Fibroblast of upper back skin (primary cell): ENCODE results near the gene SF3B1.
"Not testable (repeated sequence)": the region's sequence is repeated elsewhere in the genome, so short reads cannot be mapped to it uniquely, and the experiment has no call there.

Experiments
- DNase-seq: peaks from one replicate; pipeline ENCODE4 v3.0.0-alpha.2; 2013

Gene SF3B1, protein sequence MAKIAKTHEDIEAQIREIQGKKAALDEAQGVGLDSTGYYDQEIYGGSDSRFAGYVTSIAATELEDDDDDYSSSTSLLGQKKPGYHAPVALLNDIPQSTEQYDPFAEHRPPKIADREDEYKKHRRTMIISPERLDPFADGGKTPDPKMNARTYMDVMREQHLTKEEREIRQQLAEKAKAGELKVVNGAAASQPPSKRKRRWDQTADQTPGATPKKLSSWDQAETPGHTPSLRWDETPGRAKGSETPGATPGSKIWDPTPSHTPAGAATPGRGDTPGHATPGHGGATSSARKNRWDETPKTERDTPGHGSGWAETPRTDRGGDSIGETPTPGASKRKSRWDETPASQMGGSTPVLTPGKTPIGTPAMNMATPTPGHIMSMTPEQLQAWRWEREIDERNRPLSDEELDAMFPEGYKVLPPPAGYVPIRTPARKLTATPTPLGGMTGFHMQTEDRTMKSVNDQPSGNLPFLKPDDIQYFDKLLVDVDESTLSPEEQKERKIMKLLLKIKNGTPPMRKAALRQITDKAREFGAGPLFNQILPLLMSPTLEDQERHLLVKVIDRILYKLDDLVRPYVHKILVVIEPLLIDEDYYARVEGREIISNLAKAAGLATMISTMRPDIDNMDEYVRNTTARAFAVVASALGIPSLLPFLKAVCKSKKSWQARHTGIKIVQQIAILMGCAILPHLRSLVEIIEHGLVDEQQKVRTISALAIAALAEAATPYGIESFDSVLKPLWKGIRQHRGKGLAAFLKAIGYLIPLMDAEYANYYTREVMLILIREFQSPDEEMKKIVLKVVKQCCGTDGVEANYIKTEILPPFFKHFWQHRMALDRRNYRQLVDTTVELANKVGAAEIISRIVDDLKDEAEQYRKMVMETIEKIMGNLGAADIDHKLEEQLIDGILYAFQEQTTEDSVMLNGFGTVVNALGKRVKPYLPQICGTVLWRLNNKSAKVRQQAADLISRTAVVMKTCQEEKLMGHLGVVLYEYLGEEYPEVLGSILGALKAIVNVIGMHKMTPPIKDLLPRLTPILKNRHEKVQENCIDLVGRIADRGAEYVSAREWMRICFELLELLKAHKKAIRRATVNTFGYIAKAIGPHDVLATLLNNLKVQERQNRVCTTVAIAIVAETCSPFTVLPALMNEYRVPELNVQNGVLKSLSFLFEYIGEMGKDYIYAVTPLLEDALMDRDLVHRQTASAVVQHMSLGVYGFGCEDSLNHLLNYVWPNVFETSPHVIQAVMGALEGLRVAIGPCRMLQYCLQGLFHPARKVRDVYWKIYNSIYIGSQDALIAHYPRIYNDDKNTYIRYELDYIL

DNA sequence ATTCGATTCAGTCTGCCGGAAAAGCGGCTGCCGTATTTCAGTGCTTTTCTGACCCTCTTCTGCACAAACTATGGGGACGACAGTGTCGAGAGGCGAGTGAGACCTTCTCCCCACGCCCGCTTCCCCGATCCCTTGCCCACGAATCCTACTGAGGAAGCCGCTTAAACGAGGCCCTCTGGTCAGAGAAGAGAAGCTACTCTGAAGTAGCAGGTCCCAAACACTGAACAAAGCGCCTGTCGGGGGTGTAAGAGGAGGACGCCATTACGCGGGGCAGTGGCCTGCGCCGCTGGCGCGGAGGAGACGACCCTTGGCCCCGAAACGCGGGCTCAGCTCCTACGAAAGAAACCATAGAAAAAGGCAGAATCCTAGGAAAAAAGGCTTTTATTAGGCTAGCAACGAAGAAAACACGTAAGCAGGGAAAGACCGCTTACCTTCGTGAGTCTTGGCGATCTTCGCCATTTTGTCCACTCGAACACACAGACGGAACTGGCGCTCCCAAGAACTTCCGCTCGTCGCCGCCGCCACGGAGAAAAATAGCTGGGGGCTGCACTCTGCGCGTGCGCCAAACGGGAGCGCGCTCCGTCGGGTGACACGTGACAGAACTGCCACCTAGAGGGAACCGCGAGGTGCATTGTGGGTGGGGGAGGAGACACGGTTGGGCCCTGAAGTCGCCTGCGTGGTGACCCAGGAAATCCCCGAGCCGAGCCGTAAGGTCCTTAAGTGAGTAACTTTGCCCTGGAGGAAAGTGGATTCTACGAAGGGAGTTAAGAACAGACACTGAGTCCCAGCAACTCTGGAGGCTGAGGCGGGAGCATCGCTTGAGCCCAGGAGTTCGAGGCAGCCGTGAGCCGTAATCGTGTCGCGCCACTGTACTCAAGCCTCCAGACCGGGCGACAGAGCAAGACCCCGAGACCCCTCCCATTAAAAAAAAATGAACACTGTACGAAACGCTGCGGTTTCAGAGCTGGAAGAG lies at the start of gene SF3B1:
TSS of gene SF3B1 (minus strand) at position 488 of the 973 bp plus-strand sequence. CDS start at position 459, 29 bp downstream.
- peak; percentile 97 for DNase-seq

DNA sequence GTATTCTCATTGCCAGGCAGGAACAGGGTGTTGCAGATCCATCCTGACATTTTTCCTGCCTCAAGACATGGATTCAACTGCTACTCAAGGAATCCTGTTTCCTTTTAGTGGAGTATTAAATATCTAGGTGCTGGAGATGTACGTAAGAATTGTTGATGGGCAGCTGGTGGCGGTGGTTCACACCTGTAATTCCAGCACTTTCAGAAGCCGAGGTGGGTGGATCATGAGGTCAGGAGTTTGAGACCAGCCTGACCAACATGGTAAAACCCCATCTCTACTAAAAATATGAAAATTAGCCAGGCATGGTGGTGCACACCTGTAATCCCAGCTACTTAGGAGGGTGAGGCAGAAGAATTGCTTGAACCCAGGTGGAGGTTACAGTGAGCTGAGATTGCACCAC lies 49.4 kb upstream of the SF3B1 start:
- not testable (repeated sequence) for DNase-seq

DNA sequence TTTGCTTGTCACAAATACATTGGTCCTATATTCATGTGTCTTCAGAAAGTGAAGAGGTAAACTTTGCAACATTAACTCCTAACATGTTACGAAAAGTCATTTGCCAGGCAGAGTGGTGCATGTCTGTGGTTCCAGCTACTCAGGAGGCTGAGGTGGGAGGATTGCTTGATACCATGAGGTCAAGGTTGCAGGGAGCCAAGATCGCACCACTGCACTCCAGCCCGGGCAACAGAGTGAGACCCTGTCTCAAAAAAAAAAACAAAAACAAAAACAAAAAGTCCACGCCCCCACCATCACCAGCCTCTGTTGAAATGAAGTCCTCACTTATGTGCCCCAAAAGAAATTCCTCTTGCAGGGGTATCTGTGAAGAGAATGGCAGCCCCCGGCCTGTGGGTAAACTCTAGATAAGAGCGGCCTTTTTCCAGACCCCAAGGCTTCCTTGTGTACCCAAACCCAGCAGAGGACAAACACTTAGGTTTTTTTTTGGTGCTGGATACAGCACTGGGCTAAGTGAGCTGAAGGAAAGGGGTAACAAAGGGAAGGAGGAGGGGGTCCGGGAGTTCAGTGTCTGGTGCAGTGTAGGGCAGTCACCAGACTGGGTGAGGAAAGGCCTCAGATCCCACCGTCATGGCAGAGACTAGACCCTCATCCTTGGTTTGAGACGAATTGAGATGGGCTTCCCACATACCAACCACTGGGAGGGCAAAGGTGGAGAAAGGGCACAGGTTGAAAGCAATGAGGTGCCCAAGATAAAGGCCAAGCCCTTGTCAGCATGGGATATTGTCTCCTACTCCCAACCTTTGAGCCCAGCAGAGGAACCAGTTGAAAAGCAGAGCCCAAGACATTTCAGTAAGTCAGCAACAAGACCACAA lies 45.6 kb upstream of the SF3B1 start:
- no peak for DNase-seq

DNA sequence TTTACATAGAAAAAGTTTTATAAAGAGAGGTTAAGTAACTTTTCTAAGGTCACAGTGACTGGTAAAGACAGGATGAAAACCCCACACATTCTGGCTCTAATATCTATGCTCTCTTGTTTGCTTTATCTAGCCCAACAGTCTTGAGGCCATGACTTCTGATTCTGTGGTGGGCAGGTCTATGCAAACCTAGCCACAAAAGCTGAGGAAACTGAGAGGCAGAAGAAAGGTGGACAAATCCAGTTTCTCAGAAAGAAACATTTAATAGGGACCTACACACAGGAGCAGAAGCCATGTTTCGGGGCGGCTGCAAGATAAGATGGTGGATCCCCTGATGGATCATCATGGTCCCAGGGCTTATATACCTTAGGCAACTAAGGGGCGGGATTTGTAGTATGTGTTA lies 43.0 kb upstream of the SF3B1 start:
- no peak for DNase-seq

DNA sequence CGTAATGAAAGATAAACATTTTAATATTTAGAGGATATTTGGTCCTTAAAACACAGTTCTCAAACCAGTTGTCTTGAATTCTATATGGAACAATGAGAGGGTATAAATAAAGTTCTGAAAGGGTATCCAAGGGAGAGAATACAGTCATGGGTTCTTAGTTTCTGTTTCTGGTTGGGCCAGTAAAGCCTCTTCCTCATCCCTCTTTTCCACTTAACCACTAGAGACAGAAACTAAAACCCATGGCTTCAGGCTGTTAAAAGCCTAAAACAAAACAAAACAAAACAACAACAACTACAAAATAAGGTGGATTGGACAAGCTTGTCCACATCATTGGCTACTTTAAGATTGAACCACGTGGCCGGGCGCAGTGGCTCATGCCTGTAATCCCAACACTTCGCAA lies 37.3 kb upstream of the SF3B1 start:
- DNase-seq: no peak

DNA sequence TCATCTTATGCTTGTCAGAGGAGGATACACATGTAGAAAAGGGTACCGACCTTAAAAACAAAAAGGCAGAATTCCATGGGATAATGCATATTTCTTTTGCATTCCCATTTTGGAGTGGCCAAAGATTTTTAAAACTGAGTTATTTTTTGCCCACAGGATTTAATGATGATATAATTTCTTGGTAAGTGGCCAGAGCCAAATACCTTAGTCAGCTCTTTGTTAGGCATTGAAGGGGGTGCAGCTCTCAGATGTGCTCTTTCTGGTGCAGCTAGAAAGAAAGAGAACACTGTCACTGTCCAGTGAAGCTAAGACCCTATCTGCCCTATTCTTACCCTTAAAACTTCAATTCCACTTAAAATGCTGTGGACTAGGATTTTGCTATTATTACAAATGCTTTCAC lies 29.3 kb upstream of the SF3B1 start:
- DNase-seq: peak; percentile 51

DNA sequence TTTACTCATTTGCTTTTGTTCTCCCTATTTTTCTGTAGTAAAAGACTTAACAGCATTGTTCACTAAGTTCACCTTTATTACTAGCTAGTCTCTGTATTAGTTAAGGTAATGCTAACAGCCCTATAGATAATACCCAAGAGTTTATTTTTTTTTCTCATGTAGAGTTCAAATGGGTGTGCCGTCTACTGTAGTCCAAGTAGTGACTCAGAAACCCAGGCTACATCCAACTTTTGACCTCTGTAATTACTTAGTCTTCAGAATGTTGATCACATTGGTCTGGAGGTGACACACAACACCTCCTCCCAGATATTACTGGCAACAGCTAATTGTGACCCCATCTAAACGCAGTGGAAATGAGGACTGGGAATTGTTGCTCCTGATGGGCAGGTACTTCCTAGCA lies 26.2 kb upstream of the SF3B1 start:
- no peak for DNase-seq

DNA sequence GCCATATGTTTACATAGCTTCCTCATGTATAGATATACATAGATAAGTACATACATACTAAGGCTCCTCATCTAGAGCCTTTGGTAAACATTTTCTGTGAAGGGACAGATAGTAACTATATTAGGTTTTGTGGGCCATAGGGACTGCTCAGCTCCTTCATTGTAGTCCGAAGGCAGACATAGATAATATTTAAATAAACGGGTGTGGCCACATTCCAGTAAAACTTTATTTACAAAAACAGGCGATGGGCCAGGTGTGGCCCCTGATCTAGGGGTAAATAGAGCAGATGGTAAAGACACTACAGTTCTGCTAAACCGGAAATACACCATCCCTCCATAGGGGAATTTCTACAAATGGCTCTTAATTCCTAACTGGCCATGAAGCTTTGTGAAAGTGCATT lies 25.8 kb upstream of the SF3B1 start:
- no peak for DNase-seq

DNA sequence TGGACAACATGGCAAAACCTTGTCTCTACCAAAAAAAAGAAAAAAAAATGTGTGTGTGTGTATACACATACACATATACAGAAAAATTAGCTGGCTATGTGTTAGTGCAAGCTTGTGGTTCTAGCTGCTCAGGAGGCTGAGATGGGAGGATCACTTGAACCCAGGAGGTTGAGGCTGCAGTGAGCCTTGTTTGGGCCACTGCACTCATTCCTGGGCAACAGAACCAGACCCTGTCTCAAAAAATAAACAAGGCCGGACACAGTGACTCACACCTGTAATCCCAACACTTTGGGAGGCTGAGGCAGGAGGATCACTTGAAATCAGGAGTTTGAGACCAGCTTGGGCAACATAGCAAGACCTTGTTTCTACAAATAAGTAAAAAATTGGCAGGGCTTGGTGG lies 20.6 kb upstream of the SF3B1 start:
- no peak for DNase-seq

DNA sequence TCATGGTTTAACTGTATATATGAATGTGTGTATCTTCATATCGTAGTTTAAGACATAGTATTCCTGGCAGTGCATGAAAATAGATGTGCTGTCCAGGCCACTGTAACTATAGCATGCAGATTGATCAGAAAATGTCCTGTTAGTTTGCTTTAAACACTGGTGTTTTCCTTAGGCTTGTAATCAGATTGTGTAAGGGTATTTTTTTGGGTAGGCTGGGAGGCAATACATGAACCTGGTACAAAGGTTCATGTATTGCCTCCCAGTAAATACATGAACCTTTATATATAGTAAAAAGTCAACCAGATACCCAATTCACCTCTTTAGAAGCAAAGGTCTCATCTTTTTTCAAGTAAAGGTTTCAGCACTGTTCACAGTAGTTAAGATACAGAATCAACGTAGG lies 20.1 kb upstream of the SF3B1 start:
- DNase-seq: no peak

DNA sequence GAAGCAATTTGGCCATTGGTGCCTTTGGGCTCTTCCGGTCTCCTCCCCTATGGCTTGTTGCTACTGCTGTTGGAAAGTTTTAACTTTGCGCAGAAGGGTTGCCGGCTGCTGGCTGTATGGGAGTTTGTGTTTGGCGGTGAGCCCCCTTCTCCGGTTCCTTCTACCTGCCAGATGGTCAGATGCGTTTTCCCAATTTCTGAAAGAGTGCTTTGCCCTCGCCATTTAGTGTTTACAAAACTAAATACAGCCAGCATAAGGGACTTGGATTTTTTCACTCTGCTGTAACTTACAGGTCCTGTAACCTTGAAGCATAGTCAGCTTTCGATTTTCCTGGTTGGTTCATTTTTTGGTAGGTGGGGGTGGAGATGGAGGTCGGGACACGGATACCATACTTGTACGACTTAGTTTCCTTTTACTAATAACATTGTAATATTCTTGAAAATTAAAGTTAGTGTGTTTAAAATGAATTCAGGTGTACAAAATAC lies 19.1 kb upstream of the SF3B1 start:
- no peak for DNase-seq

DNA sequence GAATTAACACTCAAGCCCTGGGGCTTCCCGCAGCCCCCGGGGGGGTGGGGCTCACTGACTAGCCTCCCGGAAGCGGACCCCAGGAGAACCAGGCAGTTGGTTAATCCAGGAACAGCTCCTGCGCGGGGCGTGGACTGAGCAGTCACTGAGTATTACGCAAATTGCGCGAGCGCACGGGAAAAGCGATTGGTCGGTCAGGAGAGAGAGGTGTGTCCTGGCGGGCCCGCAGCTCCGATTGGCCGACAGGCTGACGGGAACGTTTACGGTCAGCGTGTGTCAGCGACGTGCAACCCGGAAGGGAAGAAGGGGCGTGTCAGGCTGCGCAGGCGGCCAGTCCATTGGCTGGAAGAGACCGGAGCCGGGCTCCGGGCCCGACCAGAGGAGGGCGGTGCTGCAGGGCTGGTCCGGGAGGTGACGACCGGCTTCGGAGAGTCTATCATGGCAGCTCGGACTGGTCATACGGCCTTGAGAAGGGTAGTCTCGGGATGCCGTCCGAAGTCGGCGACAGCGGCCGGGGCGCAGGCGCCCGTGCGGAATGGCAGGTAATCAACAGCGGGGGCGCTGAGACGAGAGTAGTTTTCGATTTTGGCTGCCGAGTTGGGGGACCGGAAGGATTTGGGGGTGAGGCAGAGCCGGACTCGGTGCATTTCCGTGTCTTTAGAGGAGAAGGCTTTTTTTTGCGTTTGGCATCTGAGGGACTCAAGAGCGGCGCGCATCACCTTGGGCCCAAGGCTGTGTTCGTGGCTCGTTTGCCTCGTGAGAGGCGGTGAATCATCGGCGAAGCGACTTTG lies 18.5 kb upstream of the SF3B1 start, which contains the start of gene COQ10B:
TSS of gene COQ10B (plus strand) at position 430 of the 791 bp plus-strand sequence. CDS start at position 439, 9 bp downstream.
- DNase-seq: peak; percentile 100

DNA sequence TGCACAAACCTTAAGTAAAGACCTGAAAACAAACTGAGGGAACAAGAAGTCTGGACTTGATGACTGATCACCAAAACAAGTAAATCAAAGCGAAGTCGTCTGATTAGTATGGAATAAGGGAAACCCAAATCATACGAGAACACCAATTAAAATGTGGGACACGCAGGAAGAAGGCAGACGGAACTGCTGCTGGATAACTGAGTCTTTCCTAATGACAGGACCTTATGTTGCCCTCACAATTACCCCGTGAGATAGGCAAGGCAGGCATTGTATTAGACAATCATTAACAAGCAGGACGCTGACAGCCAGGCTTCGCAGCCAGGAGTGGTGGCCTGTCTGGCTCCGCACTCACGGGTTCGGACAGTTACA lies 17.9 kb upstream of the SF3B1 start:
- no peak for DNase-seq

DNA sequence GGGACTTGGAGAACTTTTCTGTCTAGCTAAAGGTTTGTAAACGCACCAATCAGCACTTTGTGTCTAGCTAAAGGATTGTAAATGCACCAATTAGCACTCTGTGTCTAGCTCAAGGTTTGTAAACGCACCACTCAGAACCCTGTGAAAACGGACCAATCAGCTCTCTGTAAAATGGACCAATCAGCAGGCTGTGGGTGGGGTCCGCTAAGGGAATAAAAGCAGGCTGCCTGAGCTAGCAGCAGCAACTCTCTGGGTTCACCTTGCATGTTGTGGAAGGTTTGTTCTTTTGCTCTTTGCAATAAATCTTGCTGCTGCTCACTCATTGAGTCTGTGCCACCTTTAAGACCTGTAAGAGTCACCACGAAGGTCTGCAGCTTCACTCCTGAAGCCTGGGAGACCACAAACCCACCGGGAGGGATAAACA lies 16.1 kb upstream of the SF3B1 start:
- not testable (repeated sequence) for DNase-seq

DNA sequence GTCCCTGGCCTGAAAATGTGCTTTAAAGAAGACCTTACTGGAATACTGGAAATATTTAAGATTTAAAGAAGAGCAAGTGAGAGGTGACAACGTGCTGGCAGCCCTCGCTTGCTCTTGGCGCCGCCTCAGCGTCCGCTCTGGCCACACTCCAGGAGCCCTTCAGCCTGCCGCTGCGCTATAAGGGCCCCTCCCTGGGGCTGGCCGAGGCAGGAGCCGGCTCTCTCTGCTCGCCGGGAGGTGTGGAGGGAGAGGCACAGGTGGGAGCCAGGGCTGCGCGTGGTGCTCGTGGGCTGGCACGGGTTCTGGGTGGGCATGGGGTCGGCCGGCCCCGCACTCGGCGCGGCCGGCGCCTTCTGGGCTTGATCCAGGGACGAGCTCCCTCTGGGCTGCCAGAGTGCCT lies 15.6 kb upstream of the SF3B1 start:
- no peak for DNase-seq

DNA sequence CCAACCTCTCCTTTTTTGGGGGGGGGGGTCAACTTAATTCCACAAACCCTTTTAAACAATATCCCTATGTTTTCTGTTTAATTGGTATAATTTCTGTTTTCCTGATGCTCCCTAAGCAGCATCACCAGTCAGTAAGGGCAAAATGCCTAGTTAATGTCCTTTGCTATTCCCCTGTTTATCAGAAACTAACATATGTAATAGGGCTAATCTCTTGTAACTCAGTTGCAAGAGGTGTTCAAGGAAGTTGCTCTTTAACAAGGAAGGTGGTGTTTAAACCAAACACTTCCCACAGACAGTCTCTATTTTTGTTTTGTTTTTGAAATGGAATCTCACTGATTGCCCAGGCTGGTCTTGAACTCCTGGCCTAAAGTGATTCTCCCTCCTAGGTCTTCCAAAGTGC lies 12.0 kb upstream of the SF3B1 start:
- DNase-seq: no peak

DNA sequence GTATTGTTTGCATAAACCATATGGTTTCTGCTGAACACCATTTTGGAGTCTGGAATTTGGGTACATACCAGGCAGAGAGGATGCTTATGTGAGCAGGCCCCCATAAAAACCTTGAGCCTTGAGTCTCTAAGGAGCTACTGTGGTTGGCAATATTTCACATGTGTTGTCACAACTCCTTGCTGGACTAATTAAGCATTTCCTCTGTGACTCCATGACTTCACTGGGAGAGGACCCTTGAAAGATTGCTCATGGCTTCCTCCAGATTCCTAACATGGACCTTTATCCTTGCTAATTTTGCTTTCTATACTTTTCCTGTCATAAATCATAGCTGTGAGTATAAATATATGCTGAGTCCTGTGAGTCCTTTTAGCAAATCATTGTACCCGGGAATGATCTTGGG lies 10.9 kb upstream of the SF3B1 start:
- DNase-seq: peak; percentile 36

DNA sequence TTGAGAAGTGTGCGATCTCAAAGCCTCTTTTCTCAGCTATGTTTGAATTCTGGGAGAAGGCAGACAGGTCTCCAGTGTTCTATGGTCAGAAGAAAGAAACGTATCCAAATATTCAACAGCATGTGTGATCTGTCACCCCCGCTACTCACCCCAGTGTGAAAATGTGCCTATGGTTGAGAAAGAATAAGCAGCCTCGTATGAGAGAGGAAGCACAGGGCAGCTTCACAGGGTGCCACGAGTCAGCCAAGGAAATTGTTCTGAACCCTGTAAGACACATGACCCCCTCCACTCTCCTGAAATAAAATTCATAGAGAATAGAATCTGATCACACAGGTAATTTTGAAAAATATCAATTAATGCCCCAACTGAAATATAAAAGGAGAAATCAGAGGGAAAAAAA lies 8.0 kb upstream of the SF3B1 start:
- DNase-seq: no peak

DNA sequence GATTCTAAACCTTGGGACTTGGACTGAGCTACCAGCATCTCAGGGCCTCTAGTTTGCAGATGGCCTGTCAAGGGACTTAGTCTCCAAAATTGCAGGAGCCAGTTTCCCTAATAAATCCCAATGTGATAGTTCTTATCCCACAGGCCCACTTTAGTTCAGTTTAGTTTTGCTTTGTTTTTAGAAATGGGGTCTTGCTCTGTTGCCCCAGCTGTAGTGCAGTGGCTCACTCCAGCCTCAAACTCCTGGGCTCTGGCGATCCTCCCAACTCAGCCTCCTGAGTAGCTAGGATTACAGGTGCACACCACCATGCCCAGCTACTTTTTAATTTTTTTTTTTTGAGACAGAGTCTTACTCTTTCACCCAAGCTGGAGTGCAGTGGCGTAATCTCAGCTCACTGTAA lies 2.6 kb upstream of the SF3B1 start:
- no peak for DNase-seq
